Epithelial cell of esophagus (primary cell): Measurements from ENCODE around the gene MIGA2.

Experiments
- DNase-seq: peaks from one replicate; pipeline ENCODE4 v3.0.0; 2010; ENCODE audit warnings: low read depth
- H3K4me3 ChIP-seq: 2 replicates; pipeline ENCODE4 v1.5.1; 2011; ENCODE audit warnings: mild to moderate bottlenecking, low read length, control low read depth
- TF ChIP-seq, protein P1 (sequence below): IDR thresholded peaks from 2 replicates; pipeline ENCODE4 v1.5.1; 2011; ENCODE audit warnings: low read depth, mild to moderate bottlenecking, low read length, control low read depth, inconsistent platforms; ENCODE audit not compliant: insufficient read depth; ENCODE audit errors: missing control alignments

MIGA2 gene

DNA sequence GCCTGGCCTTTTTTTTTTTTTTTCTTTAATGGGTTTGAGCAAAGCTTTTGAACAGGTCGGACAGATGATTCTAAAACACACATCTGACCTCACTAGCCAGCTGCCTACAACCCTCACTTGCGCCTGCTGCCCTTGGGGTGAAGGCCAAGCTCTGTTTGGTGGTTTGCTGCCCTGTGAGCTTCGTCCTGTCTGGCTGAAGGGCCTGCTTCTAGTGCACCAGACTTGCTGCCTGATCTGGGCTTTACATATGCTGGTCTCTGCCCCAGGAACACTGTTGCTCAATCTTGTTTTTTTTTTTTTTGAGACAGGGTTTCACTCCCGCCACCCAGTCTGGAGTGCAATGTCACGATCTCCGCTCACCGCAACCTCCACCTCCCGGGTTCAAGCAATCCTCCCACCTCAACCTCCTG is 28.1 kb downstream of the MIGA2 start:
- no peak for DNase-seq
- no peak overlapping the region for H3K4me3 ChIP-seq
- TF ChIP-seq, protein P1, sequence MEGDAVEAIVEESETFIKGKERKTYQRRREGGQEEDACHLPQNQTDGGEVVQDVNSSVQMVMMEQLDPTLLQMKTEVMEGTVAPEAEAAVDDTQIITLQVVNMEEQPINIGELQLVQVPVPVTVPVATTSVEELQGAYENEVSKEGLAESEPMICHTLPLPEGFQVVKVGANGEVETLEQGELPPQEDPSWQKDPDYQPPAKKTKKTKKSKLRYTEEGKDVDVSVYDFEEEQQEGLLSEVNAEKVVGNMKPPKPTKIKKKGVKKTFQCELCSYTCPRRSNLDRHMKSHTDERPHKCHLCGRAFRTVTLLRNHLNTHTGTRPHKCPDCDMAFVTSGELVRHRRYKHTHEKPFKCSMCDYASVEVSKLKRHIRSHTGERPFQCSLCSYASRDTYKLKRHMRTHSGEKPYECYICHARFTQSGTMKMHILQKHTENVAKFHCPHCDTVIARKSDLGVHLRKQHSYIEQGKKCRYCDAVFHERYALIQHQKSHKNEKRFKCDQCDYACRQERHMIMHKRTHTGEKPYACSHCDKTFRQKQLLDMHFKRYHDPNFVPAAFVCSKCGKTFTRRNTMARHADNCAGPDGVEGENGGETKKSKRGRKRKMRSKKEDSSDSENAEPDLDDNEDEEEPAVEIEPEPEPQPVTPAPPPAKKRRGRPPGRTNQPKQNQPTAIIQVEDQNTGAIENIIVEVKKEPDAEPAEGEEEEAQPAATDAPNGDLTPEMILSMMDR: no peak

DNA sequence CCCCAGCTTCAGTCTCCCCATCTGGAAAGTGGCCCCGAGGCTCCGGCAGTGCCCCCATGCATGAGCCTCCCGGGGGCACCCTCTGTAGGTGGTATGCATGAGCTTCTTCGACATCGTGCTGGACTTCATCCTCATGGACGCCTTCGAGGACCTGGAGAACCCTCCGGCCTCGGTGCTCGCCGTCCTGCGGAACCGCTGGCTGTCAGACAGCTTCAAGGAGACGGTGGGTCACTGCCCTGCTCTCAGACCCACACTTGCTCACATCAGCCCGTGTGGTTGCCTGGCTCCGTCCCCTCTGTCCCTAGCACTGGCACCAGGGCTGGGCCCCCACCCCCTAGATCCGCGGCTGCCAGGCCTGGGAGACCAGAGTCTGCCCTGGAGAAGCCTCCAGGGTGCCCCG is 31.7 kb downstream of the MIGA2 start:
- no peak for DNase-seq
- TF ChIP-seq, protein P1: no peak
- no peak overlapping the region for H3K4me3 ChIP-seq

DNA sequence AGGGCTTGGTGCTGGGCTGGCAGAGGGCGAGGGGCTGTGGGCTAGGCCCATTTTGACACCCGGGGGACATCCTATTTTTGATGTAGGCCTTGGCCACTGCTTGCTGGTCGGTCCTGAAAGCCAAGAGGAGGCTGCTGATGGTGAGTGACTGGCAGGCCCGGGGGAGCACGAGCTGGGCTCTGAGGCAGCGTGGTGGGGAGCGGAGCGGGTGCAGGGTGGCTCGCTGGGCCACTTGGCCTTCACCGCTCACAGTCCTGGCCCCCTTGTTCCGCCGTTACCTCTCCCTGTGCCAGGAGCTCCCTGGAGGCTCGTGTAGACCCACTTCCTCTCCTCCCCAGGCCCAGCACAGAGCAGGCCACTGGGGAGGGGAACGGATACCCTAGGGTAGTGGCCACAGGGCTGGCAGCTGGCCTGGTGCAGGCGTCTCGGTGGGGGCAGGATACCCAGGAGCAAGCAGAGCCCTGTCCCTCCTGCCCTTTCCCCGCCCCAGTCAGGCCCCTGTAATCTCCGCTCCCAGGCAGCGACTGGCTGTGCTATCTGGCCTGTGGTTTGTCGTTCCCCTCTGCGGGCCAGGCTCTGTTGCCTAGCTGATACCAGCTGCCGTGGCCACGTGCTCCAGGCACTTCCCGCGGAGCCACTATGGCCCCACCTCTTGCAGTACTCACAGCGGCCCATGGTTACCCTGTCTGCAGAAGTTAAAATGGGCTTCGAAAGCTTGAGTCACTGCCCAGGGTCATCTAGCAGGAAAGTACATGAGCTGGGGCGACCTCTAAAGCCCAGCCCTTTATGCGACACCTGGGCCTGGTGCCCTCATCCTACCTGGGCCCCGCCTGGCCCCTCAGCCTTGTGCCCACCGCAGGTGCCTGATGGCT is 32.8 kb downstream of the MIGA2 start:
- no peak for DNase-seq
- TF ChIP-seq, protein P1: no peak
- H3K4me3 ChIP-seq: no peak overlapping the region

DNA sequence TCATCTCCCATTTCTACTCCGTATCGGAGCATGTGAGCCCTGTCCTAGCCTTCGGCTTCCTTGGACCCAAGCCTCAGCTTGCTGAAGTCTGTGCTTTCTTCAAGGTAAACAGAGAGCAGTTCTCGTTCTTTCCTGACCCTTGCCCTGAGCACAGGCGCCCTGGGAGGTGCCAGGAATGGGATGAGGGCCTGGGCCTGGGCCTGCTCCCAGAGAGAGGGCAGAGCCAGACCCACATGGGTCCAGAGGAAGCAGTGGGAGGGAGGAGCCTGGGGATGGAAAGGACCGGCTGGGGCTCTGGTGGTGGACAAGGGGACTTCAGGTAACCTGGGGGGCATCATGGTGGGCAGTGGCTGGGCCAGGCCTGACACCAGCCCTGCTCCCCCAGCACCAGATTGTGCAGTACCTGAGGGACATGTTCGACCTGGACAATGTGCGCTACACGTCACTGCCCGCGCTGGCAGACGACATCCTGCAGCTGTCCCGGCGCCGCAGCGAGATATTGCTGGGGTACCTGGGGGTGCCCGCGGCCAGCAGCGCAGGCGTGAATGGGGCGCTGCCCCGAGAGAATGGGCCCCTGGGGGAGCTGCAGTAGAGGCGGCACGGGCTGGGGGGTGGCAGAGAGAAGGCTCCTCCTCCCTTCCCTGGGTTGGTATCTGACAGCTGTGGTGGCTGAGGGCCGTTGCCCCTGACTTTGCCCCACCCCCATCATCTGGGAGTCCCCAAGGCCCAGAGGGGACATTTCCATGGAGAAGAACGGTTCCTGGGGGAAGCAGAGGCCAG is 33.6 kb downstream of the MIGA2 start:
- no peak overlapping the region for H3K4me3 ChIP-seq
- DNase-seq: no peak
- TF ChIP-seq, protein P1: no peak

DNA sequence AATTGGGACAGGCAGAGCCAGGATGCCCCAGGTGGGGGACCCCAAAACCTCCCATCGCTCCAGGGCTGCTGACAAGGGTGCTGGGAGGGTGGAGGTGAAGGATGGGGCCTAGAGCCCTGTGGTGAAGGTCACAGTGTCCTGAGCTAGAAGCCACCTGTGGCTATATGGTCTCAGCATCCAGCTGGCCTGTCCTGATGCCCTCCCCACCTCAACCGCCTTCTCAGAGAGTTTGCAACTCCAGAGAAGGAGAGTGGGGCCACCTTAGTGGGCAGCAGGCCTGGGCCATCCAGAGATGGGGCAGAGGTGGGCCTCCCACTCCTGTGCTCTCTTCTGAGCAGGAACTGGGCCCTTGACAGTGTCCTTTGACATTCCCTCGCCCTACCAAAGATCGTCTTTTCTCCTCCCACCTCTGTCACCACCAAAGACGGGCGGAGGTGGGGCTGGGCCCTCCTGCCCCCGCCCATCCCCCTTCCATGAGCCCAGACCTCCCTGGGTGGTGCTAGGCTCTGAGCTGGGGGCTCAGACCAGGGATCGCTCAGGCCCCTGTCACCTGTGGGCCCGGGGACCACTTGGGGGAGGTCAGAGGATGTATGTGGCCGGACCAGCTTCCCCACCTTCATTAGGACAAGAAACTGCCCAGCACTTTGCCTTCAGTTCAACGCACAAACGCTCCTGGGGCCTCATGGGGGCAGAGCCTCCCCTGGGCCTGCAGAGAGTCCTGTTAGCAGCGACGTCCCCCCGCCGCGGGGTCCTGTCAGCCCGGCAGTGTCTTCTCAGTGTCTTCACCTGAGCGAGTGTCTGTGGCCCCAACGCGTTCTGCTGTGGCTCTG is 34.5 kb downstream of the MIGA2 start:
- no peak overlapping the region for H3K4me3 ChIP-seq
- DNase-seq: no peak
- TF ChIP-seq, protein P1: no peak

DNA sequence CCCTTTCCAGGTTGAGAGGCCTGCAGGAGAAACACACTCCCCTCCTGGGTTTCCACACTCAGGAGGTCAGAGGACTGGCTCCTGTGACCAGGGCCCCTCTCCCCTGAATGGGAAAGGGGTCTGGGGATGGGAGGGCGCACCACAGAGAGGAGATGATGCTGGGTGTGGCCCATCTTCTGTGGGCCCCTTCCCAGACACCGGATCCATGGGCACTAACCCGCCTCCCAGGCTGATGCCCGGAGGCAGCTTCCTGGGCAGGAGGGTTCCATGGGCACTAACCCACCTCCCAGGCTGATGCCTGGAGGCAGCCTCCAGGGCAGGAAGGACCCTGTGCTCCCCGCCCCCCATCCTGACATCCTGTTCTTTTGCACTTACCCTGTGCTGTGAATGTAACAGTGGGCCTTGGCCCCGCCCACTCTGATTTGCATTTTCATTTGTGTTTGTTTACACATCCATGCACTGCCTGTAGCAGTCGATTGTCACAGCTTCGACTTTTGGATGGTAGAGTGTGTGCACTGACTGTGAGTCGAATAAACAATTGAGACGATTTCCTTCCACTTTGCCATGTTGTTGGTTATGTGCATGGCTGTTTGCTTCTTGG is 35.2 kb downstream of the MIGA2 start:
- DNase-seq: no peak
- H3K4me3 ChIP-seq: no peak overlapping the region
- TF ChIP-seq, protein P1: no peak
